ENCODE data around the gene JAM2. TPM values are rescaled to one million over a fixed set of nuclear protein-coding genes. Genes with fewer than 3 reads are reported as not detected.

JAM2 gene
- total RNA-seq, 1 donor from 2014 or later = 0.05 TPM

Other genes starting within 250 kb of the JAM2 start
- 34.2 and 76.1 TPM in 2 replicates for gene MRPL39, start 31.8 kb upstream of the JAM2 start, total RNA-seq
- 63.0 and 120 TPM in 2 replicates for gene ATP5PF, start 95.6 kb downstream of the JAM2 start, total RNA-seq
- gene GABPA, start 95.7 kb downstream of the JAM2 start, total RNA-seq = 22.4 and 27.0 TPM in 2 replicates